Activated CD8-positive, alpha-beta memory T cell treated with anti-CD3 and anti-CD28 coated beads, Interleukin-2, amount 50 U/mL, for 1 hour (primary cell): ENCODE data around the gene PLPPR4.
"Not testable (repeated sequence)": the region's sequence is repeated elsewhere in the genome, so short reads cannot be mapped to it uniquely, and the experiment has no call there.

ENCODE experiments used
- DNase-seq: peaks from one replicate; pipeline ENCODE4 v3.0.0-alpha.2; 2020; ENCODE audit errors: extremely low read depth

The PLPPR4 gene, protein sequence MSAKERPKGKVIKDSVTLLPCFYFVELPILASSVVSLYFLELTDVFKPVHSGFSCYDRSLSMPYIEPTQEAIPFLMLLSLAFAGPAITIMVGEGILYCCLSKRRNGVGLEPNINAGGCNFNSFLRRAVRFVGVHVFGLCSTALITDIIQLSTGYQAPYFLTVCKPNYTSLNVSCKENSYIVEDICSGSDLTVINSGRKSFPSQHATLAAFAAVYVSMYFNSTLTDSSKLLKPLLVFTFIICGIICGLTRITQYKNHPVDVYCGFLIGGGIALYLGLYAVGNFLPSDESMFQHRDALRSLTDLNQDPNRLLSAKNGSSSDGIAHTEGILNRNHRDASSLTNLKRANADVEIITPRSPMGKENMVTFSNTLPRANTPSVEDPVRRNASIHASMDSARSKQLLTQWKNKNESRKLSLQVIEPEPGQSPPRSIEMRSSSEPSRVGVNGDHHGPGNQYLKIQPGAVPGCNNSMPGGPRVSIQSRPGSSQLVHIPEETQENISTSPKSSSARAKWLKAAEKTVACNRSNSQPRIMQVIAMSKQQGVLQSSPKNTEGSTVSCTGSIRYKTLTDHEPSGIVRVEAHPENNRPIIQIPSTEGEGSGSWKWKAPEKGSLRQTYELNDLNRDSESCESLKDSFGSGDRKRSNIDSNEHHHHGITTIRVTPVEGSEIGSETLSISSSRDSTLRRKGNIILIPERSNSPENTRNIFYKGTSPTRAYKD

GRCh38 chr1:99264201-99265021 is at the start of gene PLPPR4:
TSS of gene PLPPR4 (plus strand) at chr1:99264492. CDS start at chr1:99264594, 102 bp downstream.
- no peak for DNase-seq

- no peak for DNase-seq
Observed at GRCh38 chr1:99216956-99217355, 47.3 kb upstream of the PLPPR4 start.

DNA sequence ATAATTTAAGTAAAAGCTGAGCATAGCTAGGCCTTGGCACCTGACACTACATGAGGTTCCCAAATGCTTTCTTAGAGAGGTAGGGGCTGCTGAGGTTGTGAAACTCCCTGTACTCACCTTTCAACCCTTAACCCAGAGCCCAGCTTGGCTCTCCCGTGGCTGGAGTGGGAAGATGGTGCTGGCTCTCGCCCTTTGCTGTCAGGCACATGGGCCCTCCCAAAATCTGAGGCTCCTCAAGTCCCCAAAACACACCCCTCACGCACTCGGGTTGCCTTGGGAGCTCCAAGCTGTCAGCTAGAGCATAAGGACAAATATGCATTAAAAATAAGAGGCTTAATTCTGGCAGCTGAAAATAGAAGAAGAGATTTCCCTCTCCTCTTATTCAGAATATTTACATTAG is 46.7 kb upstream of the PLPPR4 start:
- no peak for DNase-seq

- DNase-seq: no peak
Observed at GRCh38 chr1:99218572-99218971, 45.7 kb upstream of the PLPPR4 start.

- DNase-seq: no peak
Observed at GRCh38 chr1:99218999-99219398, 45.3 kb upstream of the PLPPR4 start.

DNA sequence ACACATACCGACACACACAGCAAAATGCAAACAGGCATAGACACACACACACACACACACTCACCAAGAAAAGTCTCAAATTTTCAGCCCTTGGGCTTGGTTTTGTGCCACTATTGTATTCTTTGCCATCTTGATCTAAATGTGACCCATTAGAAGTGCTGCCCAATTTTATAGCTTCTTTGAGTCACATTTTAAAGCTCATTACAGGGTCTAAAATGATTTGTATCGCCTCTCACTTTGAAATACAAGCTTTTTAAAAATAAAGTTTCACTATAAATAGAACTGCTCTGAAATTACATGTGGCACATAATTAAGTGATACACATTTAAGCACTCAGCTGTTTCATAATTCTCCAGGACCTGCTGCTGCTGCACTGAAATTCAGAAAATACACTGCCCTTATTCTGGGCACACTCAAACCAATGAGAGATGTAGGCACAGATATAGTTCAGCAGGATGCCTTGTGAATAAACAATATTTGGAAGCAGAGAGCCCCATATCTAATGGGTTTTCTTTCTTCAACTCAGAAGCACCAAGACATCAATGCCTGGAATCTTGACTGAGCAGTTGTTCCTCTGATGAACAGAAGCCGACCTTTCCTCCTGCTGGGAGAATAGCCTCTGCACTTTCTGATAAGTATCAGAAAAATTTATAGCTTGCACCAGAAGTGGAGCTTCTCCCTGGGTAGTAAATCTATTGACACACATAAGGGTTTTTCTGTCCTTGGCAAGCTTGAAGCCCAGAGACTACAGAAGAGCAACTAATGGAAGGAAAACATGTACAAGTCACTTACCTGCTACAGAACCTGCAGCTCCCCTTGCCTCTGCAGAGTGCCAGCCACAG is 37.0 kb upstream of the PLPPR4 start:
- DNase-seq: no peak

GRCh38 chr1:99228153-99228552 is 36.1 kb upstream of the PLPPR4 start:
- no peak for DNase-seq

GRCh38 chr1:99229122-99229521 is 35.2 kb upstream of the PLPPR4 start:
- no peak for DNase-seq

DNA sequence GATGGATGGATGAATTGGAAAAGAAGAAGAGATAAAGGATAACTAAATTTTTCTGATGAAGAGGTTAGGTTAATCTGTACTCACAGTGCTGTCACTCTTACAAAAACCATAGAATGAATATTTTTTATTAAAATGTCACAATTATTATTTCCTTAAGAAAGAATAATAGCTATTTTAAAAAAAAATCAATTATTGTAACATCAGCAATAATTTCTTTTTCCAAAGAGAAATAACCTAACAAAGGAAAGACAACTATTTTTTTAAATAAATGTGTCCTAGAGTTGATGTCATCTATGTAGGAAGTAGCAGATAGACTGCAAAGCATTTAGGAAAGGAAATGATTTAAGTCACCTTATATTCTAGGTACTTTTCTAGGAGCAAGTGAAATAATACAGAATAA is 33.6 kb upstream of the PLPPR4 start:
- DNase-seq: no peak

- DNase-seq: no peak
Observed at GRCh38 chr1:99232172-99232571, 32.1 kb upstream of the PLPPR4 start.

DNA sequence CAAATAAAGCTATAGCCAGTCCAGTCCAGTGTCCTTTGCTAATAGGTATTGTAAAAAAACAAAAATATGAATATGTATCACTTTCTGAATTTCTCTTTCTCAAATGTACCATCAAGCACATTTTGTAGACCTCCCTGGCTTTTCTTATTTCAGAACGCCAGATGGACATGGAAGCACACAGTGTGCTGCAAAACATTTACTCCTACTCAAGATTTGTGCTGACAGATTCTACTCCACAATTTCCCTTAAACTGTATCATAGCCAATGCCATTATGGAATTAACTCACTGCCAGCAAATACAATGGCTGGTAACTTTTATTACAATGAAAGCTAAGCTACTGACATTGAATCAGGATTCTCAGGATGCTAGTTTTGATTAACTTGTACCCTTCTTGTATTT is 30.8 kb upstream of the PLPPR4 start:
- DNase-seq: no peak

DNA sequence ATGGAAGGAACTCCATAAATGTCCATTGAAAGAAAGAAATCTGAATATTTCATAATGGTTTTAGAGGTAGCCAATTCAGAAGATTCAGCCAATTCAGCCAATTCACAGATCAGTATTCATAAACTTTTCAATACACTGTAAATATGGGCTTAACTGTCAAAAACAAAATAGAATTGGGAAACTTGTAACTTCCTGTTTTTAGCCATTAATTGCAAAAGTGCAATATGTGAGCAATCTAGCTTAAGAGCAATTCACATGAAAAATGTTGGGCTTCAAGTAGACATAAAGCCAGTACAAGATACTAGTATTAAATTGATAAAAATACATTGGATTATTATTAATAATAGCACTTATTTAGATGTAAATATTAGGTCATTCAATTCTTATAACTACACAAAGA is 27.5 kb upstream of the PLPPR4 start:
- no peak for DNase-seq

- DNase-seq: no peak
Observed at GRCh38 chr1:99239690-99240089, 24.6 kb upstream of the PLPPR4 start.

GRCh38 chr1:99240621-99241020 is 23.7 kb upstream of the PLPPR4 start:
- no peak for DNase-seq

- DNase-seq: no peak
Observed at GRCh38 chr1:99246152-99246551, 18.1 kb upstream of the PLPPR4 start.

GRCh38 chr1:99247199-99247598 is 17.1 kb upstream of the PLPPR4 start:
- DNase-seq: no peak

DNA sequence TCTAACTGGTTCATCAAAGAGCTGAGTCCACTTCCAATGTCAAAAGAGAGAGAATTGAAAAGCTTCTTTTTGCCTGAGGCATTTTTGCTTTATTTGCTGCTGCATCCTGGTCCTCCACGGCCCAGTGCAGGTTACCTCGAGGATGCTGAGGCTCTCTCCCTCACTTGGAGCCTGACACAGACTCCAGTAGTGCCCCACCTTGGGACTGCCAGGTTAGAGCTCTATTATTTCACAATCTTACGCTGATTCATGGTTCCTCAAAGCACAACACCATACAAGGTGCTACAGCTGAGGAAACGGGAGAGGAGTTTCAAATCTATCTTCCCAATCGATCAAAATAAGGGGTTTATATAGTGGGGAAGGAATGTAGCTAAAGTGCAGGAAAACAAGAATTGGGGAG is 13.6 kb upstream of the PLPPR4 start:
- DNase-seq: no peak

- DNase-seq: no peak
Observed at GRCh38 chr1:99251308-99251707, 13.0 kb upstream of the PLPPR4 start.

- DNase-seq: no peak
Observed at GRCh38 chr1:99252630-99253029, 11.7 kb upstream of the PLPPR4 start.

DNA sequence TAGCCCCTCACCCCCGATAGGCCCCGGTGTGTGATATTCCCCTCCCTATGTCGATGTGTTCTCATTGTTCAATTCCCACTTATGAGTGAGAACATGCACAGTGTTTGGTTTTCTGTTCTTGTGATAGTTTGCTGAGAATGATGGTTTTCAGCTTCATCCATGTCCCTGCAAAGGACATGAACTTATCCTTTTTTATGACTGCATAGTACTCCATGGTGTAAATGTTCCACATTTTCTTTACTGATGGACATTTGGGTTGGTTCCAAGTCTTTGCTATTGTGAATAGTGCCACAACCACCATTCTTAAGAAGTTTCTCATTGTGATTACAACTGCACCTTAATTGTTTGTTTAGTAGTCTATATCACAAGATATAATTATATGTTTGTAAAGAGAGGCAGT is 3.9 kb upstream of the PLPPR4 start:
- not testable (repeated sequence) for DNase-seq

DNA sequence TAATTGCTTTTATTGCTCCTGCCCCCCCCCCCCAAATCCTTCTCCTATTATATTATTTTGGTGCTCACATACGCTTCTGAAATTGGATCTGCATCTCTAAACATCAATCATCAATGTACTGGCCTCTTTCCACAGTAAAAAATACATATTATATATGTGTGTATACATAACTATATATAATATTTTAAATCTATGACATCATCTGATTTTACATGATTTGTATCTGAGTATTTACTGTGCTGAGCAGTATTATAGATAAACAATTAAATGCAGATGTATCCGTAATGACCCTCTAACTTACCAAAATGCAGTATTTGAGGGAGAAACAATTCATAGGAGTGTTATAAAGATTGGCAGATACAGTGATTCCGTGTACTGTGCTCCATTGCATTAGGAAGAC is 832 bp downstream of the PLPPR4 start:
- no peak for DNase-seq

DNA sequence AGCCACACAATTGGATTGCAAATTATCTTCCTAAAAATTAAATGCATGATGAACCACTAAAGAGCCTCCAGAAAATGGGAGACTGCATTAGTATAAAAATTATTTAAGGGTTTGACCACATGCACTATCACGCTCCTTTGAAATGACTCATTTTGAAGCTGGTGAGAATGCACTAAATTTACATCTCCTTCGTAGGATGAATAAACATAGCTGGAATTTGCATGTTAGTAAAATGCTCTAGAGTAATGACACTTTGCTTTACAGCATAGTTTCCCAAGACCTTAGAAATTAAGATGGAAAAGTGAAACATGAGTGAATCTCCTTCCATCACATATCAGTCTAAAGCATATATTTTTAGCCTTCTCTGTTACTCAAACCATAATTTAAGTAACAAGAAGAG is 2.4 kb downstream of the PLPPR4 start:
- no peak for DNase-seq
